Heart right ventricle (tissue), 16 donors: Measurements from ENCODE around the gene CPED1. TPM values are rescaled to one million over a fixed set of nuclear protein-coding genes. Genes with fewer than 3 reads are reported as not detected.

Source experiments
- ATAC-seq, 8 donors: fragments of 200-7000 bp; cut with Tn5 transposase; one replicate each; pipeline ENCODE4 v1.9.1; 2020; ENCODE audit warnings: mild to moderate bottlenecking in 8 of 8, moderate library complexity in 8 of 8, moderate number of reproducible peaks in 1 of 8
- DNase-seq, 2 donors: peaks; one replicate each; pipeline ENCODE4 v3.0.0-alpha.2; 2020
- H3K27ac ChIP-seq, 10 donors: fragments of 200-600 bp; sonication (generic) in 2 of 10; one replicate each; pipeline versions ENCODE4 v1.5.0 to v1.8.0; 2020 to 2022; ENCODE audit warnings: mild to moderate bottlenecking in 3 of 10
- H3K27me3 ChIP-seq, 7 donors: fragments of 200-600 bp; one replicate each; pipeline ENCODE4 v1.8.0; 2021 to 2022; ENCODE audit warnings: mild to moderate bottlenecking in 2 of 7
- H3K36me3 ChIP-seq, 9 donors: fragments of 200-600 bp; sonication (generic) in 1 of 9; one replicate each; pipeline versions ENCODE4 v1.5.0 to v1.8.0; 2020 to 2022; ENCODE audit warnings: mild to moderate bottlenecking in 2 of 9
- H3K4me1 ChIP-seq, 9 donors: fragments of 200-600 bp; sonication (generic) in 1 of 9; one replicate each; pipeline versions ENCODE4 v1.5.0 to v1.8.0; 2020 to 2022; ENCODE audit warnings: mild to moderate bottlenecking in 4 of 9
- H3K4me3 ChIP-seq, 10 donors: fragments of 200-600 bp; sonication (generic) in 2 of 10; one replicate each; pipeline versions ENCODE4 v1.5.0 to v1.8.0; 2020 to 2022; ENCODE audit warnings: mild to moderate bottlenecking in 7 of 10, moderate library complexity in 2 of 10
- H3K9me3 ChIP-seq, 11 donors: fragments of 200-600 bp in 10 of 11; sonication (generic) in 2 of 11; one replicate each; pipeline versions ENCODE4 v1.5.0 to v1.8.0; 2013 to 2022; ENCODE audit warnings: mild to moderate bottlenecking in 2 of 11, control low read depth in 1 of 11, moderate library complexity in 1 of 11
- WGBS, 2 donors: extraction: QIAGEN DNeasy Blood & Tissue Kit; methylation state at CpG; one replicate each; pipeline ENCODE4 v1.1.7; 2013; ENCODE audit warnings: inconsistent platforms in 1 of 2; 5-methylcytosine and 5-hydroxymethylcytosine counted together
- intact Hi-C, 10 donors: fragments of 100-400 bp; cut with DNase I; formaldehyde crosslinking; loops; one replicate each; pipeline versions ENCODE4 v1.11.1 to v1.14.2; 2022
- polyA plus RNA-seq, 2 donors: library from polyadenylated mRNA; stranded (reverse); fragments of 200-250 nt; gene quantifications; one replicate each; pipeline ENCODE4 v1.2.3, GENCODE V29; 2013
- total RNA-seq, 10 donors: library from RNA; stranded (reverse); fragmentation: NEBNext Ultra II Directional in 3 of 10; extraction: Animal tissue kit (Norgen Biotek cat#: 25700) in 3 of 10; gene quantifications; one replicate each; pipeline versions ENCODE4 v1.2.1 to v1.2.4, GENCODE V29; 2021 to 2023
- TF ChIP-seq, protein P1 (sequence below), 9 donors: fragments of 200-600 bp; sonication (generic) in 2 of 9; IDR thresholded peaks; one replicate each; pipeline versions ENCODE4 v1.5.0 to v1.8.0; 2021 to 2022; ENCODE audit warnings: antibody characterized with exemption in 9 of 9, mild to moderate bottlenecking in 5 of 9, moderate library complexity in 1 of 9
- donor health status: Arrhythmogenic right ventricular cardiomyopathy.
- donor health status: ischemic (EF 13 %, LVEDD 7.1; RV severe dilation, severe dysfunction).
- donor health status: healthy with polysubstance abuse.
- donor health status: DM: no; HTN: yes; CAD: no.
- donor health status: DM: no; HTN: no; CAD: no.
- donor health status: ischemic (EF 25% LVEDD 6.9; RV normal size, moderate dysfunction).
- donor health status: ischemic (EF 25% LVEDD 5.7; RV mildly dilated, moderate dysfunction).
- donor health status: healthy.
- donor health status: DM: yes; HTN: yes; CAD: no.
- donor health status: Ischemic cardiomyopathy.
- donor health status: ischemic (EF 35%, LVEDD 5.7; RV mildly dilated, moderate dysfunction).
- donor health status: nonischemic (EF 11% LVEDD 7.7; RV severe dilation, severe dysfunction).
- donor health status: DM: yes; HTN: yes; CAD: no.
- donor health status: PGD.
- donor health status: ischemic (EF 29% LVEDD 5.4; RV normal size, mild dysfunction).
- donor health status: nonischemic (EF 23%, LVEDD 6.1; RV moderate dilation, normal function).

CPED1 gene
- total and polyA plus RNA-seq, 12 donors, result 3.9 to 56.5 (median 31.2) TPM

DNA sequence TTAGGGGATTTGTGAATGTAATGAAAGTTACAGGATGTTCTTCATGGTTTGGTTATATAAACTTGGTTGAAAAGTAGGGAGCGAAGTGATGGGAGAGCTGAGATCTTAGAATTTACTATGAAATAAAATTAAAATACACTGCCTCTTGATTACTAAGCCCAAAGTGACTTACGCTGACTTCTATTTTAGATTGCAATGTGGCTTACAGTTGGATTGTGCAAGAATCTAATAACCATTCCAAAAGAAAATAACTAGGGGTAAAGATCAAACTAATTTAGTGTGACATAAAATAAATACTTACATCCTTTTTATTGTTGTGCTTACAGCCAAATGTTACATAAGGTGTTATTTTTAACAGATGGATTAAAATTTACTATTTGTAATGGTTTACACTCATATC is 355.6 kb downstream of the CPED1 start:
- WGBS, 2 donors, result 91 to 95% methylated on average over 2 of the region's 2 CpGs
- no peak for ATAC-seq
- H3K9me3 ChIP-seq, result no peaks in the 10 kb centered on the region
- intact Hi-C loops, result no loop called here
- peaks cover 0 to 17% (median 0%) of the 10 kb centered on the region in 9 donors for H3K36me3 ChIP-seq
- no peak overlapping the region for H3K4me3 ChIP-seq
- no peaks in the 10 kb centered on the region for H3K4me1 ChIP-seq
- no peak overlapping the region for H3K27ac ChIP-seq
- no peaks in the 10 kb centered on the region for H3K27me3 ChIP-seq
- TF ChIP-seq, protein P1, sequence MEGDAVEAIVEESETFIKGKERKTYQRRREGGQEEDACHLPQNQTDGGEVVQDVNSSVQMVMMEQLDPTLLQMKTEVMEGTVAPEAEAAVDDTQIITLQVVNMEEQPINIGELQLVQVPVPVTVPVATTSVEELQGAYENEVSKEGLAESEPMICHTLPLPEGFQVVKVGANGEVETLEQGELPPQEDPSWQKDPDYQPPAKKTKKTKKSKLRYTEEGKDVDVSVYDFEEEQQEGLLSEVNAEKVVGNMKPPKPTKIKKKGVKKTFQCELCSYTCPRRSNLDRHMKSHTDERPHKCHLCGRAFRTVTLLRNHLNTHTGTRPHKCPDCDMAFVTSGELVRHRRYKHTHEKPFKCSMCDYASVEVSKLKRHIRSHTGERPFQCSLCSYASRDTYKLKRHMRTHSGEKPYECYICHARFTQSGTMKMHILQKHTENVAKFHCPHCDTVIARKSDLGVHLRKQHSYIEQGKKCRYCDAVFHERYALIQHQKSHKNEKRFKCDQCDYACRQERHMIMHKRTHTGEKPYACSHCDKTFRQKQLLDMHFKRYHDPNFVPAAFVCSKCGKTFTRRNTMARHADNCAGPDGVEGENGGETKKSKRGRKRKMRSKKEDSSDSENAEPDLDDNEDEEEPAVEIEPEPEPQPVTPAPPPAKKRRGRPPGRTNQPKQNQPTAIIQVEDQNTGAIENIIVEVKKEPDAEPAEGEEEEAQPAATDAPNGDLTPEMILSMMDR (IDR thresholded peaks at IDR 0.05), result no peak
- no peak for DNase-seq

DNA sequence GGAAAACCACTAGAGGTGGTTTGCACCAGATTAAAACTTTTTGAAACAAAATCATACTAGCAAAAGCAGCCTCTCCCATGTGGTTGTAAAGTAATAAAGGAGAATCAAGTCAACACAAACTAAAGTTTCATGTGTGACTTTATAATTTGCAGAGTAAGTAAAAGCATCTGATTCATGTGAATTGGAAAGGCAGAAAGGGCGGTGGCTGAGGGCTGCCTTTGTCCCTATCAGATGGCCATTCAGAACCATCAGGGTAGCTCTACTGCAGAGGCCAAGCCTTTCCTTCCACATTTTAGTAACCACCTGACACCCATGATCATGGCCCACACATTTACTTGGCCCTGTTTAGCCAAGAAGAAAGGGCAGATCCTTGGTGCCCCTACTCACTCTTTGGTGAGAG is 356.0 kb downstream of the CPED1 start:
- Histone ChIP-seq H3K27me3 (no peaks in the 10 kb centered on the region), H3K36me3 (peaks cover 0 to 17% (median 0%) of the 10 kb centered on the region in 9 donors), H3K4me3 (no peak overlapping the region), H3K27ac (no peak overlapping the region), H3K4me1 (no peaks in the 10 kb centered on the region), H3K9me3 (no peaks in the 10 kb centered on the region)
- DNase-seq (no peak), ATAC-seq (no peak)
- 92 to 100% methylated on average over 1 of the region's 1 CpG for WGBS, 2 donors
- intact Hi-C loops, result no loop called here
- TF ChIP-seq, protein P1 (IDR thresholded peaks at IDR 0.05), result no peak

Other genes with a start within 250 kb of the CPED1 start
- 10 to 100 TPM; 35.2 to 78.6 (median 64.5) TPM for gene TSPAN12, start 130.6 kb upstream of the CPED1 start, total RNA-seq
- 10 to 100 TPM; 17.9 to 22.5 TPM for gene TSPAN12, start 130.6 kb upstream of the CPED1 start, polyA plus RNA-seq
- 10 to 100 TPM; 11.8 to 18.1 (median 13.9) TPM for gene ING3, start 37.9 kb upstream of the CPED1 start, total RNA-seq
- 1 to 10 TPM; 6.0 to 7.8 TPM for gene ING3, start 37.9 kb upstream of the CPED1 start, polyA plus RNA-seq